HG02798 (cell line): ENCODE results near the gene AHRR.

ENCODE experiments used
- ATAC-seq: cut with Tn5 transposase; IDR thresholded peaks from one replicate; pipeline ENCODE4 v1.9.1; 2021; ENCODE audit warnings: mild to moderate bottlenecking; ENCODE audit not compliant: unreplicated experiment, poor library complexity

AHRR gene

DNA sequence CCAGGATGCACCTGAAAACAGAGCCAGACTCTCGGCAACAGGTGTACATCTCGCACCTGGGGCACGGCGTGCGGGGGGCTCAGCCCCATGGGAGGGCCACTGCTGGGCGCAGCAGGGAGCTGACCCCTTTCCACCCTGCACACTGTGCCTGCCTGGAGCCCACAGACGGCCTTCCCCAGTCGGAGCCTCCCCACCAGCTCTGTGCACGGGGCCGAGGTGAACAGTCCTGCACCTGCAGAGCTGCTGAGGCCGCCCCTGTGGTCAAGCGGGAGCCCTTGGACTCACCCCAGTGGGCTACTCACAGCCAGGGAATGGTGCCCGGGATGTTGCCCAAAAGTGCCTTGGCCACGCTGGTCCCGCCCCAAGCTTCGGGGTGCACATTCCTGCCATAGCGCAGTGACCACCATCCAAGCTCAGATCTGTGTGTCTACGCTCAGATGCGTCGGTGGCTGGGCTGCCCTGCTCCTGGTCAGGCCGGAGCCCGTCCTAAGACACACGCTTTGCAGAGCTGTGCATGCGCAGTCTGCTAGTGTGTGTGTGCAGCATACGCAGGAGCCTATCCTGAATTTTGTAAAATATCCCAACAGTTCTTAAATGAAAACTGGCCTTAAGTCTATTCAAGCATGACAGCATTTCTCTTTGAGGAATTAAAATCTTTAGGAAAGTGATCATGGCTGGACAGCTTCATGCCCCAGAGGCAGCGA, 113.1 kb downstream of the AHRR start:
- ATAC-seq = no peak

GRCh38 chr5:435156-435790, 113.8 kb downstream of the AHRR start:
- no peak for ATAC-seq

- no peak for ATAC-seq
Observed at GRCh38 chr5:435961-436640, 114.6 kb downstream of the AHRR start.

- no peak for ATAC-seq
Observed at GRCh38 chr5:436641-436975, 115.1 kb downstream of the AHRR start.

DNA sequence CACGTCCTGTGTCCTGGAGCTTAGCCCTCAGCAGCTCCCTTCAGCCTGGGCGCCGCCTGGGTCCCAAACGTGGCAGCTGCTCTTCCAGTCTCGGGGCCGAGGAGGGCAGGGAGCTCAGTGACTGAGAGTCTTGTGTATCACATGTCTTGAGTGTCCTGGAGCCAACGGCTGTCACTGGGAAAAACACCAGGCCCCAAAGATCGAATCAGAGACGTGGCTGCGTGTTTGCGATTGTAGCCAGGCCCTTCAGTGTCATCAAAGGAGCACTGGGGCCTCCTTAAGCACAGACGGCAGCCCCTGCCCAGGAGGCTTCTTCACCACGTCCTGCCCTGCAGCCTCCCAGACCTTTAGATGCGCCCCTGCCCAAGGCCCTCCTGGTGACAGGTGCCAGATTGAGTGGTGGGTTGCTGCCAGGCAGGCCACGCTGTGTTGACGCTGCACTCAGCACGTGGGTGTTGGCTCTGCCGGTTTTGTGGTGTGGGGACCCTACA, 115.8 kb downstream of the AHRR start:
- no peak for ATAC-seq

GRCh38 chr5:438481-438981, 117.0 kb downstream of the AHRR start:
- no peak for ATAC-seq

DNA sequence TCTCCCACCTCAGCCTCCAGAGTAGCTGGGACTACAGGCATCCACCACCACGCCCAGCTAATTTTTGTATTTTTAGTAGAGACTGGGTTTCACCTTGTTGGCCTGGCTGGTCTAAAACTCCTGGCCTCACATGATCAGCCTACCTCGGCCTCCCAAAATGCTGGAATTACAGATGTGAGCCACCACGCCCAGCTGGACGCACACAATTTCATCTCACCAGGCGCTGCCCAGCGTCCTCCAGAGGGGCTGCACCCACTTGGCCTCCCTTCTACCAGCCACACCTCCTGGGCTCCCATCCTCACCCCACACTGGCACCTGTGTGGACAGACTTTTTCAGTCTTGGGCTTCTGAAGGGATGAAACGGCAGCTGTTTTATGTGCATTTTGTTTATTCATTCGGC, 117.7 kb downstream of the AHRR start:
- ATAC-seq = no peak

GRCh38 chr5:439636-440035, 118.1 kb downstream of the AHRR start:
- no peak for ATAC-seq

DNA sequence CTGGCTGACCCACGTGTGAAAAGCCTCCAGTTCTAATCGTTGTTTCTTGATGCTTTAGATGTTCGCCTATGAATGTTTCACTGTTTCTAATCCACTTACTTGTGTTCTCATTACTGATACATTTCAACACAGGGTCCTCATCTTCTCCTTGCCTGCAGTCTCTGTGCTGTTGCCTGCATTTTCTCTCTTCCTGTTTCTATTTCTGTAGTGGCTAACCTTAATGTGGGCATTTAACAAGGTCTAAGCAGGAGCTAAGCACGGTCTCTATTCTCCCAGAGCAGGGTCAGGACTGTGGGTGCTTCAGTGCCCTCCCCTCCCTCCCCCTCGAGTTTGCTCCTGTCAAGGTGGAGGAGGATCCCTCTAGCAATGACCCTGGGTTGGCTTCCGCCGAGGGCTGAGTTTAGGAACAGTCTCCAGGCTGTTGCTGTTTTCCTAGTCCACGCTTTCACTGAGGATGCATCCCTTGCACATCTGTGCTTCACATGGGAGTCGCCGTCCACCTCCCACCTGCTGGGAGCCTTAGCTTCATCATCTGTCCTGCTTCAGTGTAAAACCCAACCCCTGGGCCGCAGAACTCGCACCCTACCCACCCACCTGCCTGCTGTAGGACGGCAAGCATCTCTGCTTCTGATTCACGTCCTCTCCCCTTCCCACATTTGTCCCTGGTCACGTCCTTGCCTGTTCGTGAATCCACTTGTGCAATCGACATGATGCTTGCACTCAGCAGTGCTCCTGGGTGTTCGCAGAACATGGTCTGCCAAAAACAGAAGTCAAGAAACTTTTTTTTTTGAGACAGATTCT, 119.1 kb downstream of the AHRR start:
- no peak for ATAC-seq

DNA sequence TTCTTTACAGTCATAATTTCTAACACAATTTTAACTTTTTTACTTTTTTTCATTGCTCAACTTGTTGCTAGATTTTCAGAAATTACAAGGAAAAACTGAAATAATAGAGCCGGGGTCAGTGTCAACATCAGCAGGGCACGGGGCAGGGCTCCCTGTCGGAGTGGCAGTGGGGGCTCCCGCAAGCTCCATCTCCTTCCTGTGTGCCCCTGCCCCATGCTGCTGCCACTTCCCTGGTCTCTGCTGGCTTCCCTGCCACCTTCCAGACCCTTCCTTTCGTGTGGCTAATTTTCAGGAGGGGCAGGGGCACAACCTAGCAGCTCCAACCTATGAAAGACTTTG, 120.5 kb downstream of the AHRR start:
- ATAC-seq = no peak

DNA sequence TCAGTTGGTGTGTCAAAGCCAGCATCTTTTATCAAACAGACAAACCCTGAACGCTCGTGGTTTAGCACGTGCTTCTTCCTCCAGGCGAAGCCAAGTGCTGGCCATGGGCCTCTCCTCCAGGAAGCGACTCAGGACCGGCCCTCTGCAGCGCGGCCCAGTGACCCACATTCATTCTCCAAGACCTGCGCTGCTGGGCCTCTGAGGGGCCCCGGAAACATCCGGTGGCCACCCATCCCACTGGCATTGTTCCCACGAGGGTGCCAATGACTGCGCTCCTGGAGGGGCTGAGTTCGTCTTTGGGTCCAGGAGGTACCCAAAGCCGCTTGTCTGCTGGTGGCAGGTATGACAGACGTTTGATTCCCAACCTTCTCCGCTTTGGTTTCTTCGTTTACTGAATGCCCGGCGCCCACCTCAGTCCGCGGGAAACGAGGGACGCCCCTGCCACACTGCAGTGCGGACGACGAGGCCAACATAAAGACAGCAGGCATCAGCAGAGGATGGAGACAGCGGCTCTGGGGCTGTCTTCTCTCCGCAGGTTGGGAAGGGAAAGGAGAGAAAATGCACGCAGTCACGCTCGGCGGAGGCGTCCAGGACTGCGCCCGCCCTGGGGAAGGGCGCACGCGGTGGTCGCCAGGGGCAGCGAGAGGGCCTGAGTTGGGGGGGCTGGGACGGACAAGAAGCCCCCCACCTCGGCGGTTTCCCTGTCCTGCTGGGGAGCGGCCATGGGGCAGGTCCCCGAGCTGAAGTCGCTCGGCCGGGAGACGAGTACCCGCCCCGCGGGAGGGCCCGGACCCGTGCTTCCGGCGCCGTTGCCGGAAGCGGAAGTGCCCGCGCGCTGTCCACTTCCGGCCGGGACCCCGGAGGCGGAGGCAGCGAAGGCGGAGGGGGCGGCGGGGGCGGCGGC, 121.1 kb downstream of the AHRR start, which contains the start of gene EXOC3:
TSS of gene EXOC3 (plus strand) at position 842 of the 904 bp plus-strand sequence. CDS start 3,030 bp downstream, outside the sequence.
- peak; percentile 92 for ATAC-seq

GRCh38 chr5:443239-444151, 122.0 kb downstream of the AHRR start:
- peak; percentile 22 for ATAC-seq

DNA sequence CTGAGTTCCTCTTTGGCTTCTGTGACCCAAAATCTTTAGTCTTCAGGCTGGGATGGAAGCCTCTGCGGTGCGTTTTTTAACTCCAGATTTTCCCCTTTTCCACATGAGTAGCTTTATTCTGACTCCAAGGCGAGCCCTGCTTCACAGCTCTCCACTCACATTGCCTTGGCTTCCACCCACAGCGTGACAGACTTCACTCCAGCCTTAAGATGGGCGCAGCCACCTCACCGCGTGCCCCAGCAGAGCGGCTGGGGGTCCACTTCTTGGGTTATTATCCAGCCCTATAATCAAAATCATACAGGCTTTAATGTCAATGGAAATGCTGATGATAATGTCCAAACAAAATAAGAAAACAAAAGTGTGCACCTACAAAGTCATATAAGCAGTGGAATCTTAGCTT, 122.7 kb downstream of the AHRR start:
- ATAC-seq = no peak

GRCh38 chr5:445591-445990, 124.1 kb downstream of the AHRR start:
- ATAC-seq = no peak

DNA sequence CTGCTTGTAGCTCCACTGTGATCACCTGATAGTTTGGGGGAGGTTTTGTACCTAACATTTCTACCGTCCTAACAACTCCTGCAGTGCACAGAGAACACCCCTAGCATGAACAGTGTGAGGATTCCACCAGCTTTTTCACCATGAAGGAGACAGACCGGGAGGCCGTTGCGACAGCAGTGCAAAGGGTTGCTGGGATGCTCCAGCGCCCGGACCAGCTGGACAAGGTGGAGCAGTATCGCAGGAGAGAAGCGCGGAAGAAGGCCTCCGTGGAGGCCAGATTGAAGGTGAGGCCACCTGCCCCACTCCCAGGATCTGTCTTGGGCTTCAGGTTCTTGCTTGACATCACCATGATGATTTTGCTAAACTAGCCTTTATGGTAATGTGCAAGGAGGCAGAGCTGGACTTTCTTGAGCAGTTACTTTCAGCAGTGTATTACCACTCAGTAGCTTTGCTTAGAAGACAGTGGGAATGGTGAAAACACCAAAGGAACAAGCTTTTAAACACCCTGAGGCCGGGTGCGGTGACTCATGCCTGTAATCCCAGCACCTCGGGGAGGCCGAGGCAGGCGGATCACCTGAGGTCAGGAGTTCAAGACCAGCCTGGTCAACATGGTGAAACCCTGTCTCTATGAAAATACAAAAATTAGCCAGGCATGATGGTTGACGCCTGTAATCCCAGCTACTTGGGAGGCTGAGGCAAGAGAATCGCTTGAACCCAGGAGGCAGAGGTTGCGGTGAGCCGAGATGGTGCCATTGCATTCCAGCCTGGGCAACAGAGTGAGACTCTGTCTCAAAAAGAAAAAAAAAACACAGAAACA, 124.8 kb downstream of the AHRR start:
- no peak for ATAC-seq

GRCh38 chr5:446883-447263, 125.4 kb downstream of the AHRR start:
- no peak for ATAC-seq

DNA sequence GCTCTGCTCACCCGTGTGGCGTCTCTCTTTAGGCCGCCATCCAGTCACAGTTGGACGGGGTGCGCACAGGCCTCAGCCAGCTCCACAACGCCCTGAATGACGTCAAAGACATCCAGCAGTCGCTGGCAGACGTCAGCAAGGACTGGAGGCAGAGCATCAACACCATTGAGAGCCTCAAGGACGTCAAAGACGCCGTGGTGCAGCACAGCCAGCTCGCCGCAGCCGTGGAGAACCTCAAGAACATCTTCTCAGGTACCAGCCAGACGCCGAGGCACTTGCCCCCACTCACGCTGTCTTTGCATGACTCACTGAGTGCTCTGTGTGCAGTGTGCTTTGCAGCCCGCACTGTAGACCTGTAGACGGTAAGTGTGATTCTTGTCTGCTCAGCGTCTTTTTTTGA, 126.0 kb downstream of the AHRR start:
- no peak for ATAC-seq
